Measurements from ENCODE around the gene SHISA7.
A peak's percentile ranks its signal among the peaks of the same experiment; 100 is the strongest.

The SHISA7 gene

DNA sequence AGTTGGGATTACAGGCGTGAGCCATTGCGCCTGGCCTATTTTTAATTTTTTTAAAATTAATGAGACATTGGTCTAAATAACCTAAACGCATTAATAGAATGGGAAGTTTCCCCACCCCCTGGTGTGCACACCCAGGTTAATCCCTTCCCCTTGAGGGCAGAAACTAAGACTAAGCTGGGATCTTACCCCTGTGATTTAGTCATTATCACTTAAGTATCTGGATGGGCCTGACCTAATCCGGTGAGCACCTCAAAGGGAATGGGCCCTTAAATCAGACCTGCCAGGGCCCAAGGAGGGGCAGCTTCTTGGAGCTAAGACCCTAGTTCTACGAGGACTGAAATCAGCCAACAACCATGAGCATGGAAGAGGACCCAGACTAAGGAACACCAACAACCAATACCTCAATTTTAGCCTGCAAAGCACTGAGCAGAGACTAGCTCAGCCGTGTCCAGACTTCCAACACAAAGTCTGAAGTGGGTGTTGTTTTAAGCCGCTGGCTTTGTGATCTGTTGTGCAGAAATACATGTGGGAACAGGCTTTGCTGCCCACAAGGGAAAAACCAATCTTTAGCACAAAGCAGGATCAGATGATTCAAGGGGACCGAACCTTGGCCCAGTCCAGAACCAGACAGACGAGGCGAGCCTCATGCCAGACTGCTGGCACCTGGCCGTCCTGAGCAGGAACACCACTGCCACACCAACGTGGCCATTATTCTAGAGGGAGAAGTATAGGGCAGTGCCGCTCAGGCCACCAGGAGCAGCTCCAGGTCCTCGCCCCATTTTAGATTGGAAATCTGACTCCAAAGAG, 42.6 kb downstream of the SHISA7 start:
- no peak overlapping the region for H3K4me3 ChIP-seq (ENCODE audit: low read depth, low read length)
- DNase-seq (ENCODE audit: low read depth), result no peak

DNA sequence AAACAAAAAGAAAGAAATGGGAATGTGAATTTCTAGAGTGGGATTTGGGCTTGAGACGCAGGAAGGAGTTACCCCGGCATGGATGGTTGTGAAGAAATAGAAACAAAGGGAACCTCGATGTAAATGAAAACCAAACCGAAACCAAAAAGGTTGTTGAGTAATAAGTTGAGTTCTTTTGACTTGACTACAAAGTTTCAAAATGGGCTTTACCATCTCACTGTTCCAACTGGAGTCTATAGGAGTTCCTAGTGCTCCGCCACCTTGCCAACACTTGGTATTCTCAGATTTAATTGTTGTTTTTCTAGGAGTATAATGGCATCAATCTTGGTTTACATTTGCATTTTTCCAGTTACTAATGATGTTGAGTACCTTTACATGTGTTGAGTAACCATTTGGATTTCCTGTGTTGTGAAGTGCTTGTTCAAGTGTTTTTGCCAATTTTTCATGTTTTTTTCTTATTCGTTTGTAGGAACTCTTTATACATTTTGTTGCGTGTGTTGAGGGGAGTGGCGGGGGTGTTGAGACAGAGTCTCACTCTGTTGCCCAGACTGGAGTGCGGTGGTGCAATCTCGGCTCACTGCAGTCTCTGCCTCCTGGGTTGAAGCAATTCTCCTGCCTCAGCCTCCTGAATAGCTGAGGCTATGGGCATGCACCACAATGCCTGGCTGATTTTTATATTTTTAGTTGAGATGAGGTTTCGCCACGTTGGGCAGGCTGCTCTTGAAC, 44.7 kb downstream of the SHISA7 start:
- no peak for DNase-seq (ENCODE audit: low read depth)
- H3K4me3 ChIP-seq (ENCODE audit: low read depth, low read length), result no peak overlapping the region

DNA sequence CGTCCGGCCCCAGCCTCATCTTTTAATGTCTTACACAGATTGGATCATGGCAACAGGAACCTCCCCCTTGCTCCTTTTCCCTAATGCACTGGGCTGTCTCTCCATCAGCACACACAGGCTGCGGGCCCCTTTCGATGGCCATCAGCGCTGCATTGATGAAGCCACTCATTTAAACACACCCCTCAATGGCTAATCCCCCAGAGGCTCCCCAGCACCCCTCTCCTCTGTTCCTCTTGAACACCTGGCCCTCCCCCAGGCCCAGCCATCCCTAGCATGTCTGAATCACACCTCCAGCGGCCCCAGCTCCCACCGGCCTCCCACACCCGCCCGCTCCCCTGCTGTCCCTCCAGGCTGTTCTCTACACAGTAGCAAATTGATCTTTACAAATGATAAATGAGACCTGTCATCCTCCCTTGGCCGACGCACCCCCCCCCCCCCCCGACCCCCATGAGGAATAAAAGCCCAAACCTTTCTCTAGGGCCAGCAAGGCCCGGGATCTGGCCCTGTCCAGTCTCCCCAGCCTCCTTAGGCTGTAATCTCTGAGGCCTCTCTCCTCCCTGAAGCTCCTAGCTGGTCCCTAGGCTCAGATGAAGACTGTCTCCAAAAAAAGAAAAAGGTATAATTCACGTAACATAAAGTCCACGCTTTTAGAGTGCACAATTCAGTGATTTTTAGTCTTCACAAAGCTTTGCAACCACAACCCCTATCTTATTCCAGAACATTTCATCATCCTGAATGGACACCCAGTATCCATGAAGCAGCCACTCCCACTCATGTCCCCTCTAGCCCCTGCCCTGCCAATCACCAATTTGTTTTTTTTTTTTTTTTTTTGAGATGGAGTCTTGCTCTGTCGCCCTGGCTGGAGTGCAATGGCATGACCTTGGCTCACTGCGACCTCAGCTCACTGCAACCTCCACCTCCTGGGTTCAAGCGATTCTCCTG, 50.0 kb downstream of the SHISA7 start:
- DNase-seq (ENCODE audit: low read depth), result no peak

DNA sequence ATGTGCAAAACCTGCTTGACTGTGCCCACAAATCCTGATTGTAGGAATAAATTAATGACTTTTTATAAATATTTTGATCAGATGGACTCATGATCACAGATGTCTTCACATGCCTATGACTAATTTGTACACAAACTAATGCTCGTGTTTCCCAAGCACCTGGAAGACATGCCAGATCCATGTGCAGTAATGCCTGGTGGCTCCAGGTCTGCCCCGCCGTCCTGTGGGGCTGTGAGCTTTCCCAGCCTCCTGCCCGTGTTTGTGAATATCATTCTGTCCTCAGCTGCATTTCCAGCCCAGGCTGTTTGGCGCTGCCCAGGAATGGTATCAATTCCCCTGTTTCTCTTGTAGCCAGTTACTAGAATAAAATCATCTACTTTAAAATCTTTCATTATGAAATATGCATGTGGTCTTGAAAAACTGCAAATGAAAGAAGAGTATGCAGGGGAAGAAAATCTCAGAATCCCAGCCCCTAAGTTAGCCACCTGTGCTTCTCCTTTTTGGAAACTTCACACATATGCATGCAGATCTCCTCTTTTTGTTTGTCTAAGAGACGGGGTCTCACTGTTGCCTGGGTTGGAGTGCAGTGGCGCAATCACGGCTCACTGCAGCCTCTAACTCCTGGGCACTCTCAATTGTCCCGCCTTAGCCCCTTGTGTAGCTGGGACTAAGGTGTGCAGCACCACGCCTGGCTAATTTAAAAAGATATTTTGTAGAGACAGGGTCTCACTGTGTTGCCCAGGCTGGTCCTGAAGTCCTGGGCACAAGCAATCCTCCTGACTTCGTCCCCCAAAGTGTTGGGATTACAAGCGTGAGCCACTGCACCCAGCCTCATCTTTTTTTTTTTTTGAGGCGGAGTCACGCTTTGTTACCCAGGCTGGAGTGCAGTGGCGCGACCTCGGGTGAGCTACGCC, 51.1 kb downstream of the SHISA7 start:
- DNase-seq (ENCODE audit: low read depth), result no peak

More for the DNA sequence above, 50.0 kb downstream of the SHISA7 start:
- no peak overlapping the region for H3K4me3 ChIP-seq (ENCODE audit: low read depth, low read length)

DNA sequence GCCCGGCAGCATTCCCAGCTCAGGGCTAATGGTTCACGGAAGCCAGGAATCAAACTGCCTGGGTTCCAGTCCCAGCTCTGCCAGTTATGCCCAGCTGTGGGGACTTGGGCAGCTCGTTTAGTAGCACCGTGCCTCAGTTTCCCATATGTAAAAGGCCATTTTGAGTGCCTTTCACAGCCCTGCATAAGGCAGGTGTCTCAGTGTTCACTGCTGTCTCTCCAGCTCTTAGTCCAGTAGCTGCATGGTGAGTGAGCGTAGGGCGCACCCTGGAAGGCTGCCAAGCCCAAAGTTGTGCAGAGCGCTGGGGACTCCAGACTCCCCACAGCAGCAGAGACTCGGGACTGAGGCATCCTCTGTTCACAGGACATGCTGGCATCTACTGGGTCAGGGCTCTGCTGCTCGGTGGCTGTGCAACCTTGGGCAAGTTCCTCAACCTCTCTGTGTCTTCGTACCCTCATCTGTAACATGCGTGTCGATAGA, 51.9 kb downstream of the SHISA7 start:
- no peak overlapping the region for H3K4me3 ChIP-seq (ENCODE audit: low read depth, low read length)
- no peak for DNase-seq (ENCODE audit: low read depth)

More for the DNA sequence above, 51.1 kb downstream of the SHISA7 start:
- H3K4me3 ChIP-seq (ENCODE audit: low read depth, low read length), result no peak overlapping the region

DNA sequence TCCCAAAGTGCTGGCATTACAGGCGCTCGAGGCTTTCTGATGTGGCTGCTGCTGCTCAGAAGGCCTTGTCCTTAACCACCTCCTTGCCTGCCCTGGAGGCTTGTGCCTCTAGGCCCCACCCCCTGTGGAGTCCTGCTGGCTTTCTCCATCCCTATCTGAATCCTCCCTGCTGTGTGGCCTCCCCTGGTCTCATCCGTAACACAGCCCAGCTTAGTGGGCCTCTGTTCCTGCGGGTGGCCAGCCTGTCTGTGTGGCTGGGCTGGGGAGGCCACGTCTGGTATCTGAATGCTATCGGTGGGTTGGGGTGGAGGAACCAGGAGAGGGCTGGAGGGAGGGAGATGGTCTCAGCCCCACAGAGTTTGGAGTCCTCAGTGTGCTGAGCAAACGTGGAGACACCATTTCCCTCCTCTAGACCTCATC, 52.6 kb downstream of the SHISA7 start:
- no peak overlapping the region for H3K4me3 ChIP-seq (ENCODE audit: low read depth, low read length)
- DNase-seq (ENCODE audit: low read depth), result no peak

DNA sequence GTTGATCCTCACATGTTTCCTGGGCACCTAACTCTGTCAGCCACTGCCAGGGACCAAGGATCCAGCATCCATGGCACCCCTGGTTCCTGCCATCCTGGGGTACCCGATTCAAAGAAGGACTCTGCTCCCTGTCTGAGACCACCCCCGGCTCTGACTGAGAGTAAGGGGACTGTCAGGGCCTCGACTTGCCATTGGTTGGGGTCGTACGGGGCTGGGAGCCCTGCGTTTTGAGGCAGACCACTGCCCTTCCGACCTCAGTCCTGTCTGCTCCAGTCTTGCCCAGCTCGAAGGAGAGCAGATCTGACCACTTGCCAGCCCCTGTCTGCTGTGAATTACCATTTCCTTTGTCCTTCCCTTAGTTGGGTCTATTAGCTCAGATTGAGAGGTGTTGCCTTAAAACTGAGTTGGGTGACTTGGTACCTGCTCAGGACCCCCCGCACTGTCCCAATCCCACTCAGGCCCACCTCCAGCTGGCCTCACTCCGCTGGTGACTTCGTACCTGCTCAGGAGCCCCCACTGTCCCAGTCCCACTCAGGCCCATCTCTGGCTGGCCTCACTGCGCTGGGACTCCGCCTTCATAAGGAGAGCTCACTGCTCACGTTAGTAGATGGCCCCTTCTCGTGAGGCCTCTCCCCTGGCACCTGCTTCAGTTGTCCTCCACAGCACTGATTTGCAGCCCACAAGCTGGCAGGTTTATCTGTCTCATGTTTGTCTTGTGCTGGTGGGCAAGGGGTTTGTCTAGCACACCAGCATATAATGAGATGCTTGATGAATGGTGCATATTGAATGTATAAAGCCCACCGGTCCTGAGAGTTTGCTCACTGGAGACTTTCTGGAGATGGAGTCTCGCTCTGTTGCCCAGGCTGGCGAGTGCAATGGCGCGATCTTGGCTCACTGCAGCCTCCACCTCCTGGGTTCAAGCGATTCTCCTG, 53.4 kb downstream of the SHISA7 start:
- H3K4me3 ChIP-seq (ENCODE audit: low read depth, low read length), result no peak overlapping the region
- no peak for DNase-seq (ENCODE audit: low read depth)

DNA sequence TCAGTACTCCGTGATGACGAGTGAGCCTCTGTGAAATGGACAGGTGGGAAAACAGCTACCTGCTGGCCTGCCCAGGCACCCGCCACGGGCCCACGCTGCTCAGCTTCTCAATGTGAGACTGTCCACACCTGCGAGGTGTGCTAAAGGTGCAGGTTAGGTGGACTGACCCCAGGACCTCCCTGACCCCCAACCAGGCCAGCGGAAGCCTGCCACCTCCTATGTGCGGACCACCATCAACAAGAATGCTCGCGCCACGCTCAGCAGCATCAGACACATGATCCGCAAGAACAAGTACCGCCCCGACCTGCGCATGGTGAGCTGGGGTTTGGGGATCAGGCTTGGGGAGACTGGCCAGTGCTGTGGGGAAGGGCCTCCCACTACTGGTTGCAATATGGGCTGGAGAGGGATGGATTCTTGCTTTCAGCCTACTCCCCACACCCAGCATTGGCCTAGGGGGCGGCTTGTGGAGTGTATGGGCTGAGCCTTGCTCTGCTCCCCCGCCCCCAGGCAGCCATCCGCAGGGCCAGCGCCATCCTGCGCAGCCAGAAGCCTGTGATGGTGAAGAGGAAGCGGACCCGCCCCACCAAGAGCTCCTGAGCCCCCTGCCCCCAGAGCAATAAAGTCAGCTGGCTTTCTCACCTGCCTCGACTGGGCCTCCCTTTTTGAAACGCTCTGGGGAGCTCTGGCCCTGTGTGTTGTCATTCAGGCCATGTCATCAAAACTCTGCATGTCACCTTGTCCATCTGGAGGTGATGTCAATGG, 55.2 kb downstream of the SHISA7 start:
- peak overlapping the region; percentile 96 for H3K4me3 ChIP-seq (ENCODE audit: low read depth, low read length)

DNA sequence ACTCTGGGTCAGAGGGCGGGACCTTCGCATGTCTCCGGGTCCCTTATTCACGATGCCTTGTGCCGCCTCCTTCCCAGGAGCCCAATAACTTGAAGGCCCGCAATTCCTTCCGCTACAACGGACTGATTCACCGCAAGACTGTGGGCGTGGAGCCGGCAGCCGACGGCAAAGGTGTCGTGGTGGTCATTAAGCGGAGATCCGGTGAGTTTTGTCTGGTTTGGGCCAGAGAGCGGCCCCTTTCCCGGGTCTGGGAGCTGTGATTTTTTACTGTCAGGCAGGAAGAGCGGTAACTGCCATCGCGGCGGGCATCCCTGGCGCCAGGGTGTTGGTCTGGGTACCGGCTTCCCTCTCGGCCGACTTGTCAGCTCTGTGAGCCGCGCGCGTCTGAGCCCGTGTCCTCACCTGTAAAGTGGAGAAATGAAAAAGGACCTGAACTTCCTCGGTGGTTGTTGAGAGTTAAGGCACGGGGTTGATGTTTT, 56.6 kb downstream of the SHISA7 start:
- H3K4me3 ChIP-seq (ENCODE audit: low read depth, low read length), result peak overlapping the region; percentile 96
- no peak for DNase-seq (ENCODE audit: low read depth)

More for the DNA sequence above, 55.2 kb downstream of the SHISA7 start:
- DNase-seq (ENCODE audit: low read depth), result no peak

DNA sequence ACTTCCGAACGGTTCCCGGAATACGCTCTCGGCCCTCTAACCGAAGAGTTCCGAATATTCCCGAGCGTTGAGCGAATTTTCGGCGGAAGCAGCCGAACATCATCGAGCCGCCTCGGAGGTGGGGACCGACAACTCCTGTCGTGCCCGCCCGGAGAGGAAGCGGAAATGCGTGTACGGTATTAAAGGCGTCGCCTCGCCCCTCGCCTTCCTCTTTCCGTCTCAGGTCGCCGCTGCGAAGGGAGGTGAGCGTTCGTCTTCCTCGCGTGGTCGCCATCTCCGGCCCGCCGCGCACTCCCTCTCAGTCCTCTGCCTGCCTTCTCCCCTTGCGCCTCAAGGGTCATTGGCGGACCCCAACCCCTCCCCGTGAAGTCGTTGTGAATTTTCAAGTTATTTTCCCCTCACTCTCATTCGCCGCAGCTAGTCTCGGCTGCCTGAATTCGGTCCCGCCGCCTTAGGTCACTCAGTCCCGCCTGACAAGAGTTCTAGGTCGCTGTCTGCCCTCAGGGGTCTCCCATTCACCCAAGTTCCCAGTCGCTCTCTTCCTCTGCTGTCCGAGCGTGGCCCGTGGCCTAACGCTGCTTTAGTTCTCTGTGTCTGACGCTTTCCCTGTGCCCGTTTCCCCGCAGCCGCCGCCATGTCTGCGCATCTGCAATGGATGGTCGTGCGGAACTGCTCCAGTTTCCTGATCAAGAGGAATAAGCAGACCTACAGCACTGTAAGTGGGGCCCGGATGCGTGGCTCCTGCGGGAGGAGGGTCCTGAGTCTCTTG, 57.2 kb downstream of the SHISA7 start, which contains the start of gene RPL28:
Gene RPL28, plus strand, starts transcription at position 209 of the 769 bp plus-strand sequence. Its CDS starts 426 bp downstream, at position 635.
- H3K4me3 ChIP-seq (ENCODE audit: low read depth, low read length), result peak within 1 kb of the TSS; percentile 96
- peak; percentile 87 for DNase-seq (ENCODE audit: low read depth)

DNA sequence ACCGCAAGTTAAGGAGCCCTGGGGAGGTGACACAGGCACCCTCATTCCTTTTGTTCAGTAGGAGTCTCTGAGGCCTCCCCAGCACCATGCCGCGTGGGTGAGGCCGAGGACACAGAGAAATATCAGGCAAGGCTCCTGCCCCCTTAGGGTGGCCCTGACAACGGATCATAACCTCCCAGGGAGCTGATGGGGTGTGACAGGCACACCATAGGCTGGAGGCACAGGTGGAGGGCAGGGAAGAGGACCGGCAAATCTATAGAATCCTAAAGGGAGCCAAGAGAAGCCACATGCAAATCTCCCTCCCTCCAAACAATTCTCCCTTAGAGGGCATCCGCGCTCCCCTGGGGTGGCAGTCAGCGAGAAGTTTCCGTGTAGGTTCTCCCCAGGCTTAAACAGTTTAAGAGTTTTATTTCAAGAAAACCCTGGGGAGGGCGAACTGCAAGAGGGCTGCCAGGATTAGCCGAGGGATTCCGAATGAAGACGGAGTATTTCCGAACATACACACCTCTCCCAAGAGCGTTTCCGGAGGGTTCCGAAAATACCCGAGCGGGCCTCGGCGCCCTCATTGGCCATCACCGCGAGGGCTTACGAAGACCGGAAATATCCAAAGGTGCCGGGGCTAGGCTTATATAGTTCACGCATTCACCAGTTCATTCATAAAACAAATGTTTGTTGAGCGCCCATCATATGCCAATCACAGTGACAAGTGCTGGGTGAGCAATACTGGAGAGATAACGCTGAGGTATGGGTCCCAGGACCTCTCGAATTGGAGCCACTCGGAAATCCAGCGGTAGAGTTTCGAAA, 58.0 kb downstream of the SHISA7 start:
- H3K4me3 ChIP-seq (ENCODE audit: low read depth, low read length), result peak overlapping the region; percentile 96

DNA sequence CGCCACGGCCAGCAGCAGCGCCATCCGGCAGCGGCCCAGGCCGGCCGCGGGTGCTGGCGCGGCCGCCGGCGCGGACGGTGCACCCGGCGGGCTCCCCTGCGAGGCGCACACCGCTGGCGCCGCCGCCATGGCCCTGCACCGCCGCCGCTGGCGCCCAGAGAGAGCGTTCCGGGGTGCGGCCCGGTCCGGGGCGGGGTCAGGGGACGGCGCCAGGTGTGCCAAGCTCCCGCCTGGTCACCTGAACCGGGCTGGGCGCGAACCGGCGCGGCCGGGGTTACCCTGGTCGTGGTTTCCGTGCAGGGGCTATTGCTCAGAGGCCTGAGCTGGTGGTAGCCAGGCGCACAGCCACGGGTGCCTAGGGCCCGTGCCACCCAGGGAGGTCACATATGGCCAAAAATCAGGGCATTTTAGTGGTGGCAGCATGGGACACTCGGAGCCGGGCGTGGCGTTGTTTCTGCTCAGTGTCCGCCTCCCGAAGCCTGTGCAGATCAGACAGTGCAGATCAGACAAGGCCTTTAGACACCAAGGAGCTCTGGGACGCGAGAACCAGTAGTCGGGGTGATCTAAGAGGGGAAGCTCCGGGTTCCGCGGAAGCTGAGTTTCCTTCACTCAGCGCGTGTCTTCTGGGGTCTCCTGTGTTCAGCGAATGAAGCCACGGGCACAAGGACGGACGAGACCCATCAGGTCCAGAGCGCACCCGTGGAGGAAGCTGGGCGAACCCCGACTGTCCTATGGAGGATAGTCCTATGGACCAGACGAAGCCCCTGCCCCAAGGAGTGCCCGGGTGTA, 58.8 kb downstream of the SHISA7 start, which contains the start of gene TMEM238:
Gene TMEM238, minus strand, starts transcription at position 162 of the 789 bp plus-strand sequence. Its CDS starts 33 bp downstream, at position 129.
- no peak for DNase-seq (ENCODE audit: low read depth)
- peak within 1 kb of the TSS; percentile 96 for H3K4me3 ChIP-seq (ENCODE audit: low read depth, low read length)

More for the DNA sequence above, 58.0 kb downstream of the SHISA7 start:
- DNase-seq (ENCODE audit: low read depth), result peak; percentile 82

DNA sequence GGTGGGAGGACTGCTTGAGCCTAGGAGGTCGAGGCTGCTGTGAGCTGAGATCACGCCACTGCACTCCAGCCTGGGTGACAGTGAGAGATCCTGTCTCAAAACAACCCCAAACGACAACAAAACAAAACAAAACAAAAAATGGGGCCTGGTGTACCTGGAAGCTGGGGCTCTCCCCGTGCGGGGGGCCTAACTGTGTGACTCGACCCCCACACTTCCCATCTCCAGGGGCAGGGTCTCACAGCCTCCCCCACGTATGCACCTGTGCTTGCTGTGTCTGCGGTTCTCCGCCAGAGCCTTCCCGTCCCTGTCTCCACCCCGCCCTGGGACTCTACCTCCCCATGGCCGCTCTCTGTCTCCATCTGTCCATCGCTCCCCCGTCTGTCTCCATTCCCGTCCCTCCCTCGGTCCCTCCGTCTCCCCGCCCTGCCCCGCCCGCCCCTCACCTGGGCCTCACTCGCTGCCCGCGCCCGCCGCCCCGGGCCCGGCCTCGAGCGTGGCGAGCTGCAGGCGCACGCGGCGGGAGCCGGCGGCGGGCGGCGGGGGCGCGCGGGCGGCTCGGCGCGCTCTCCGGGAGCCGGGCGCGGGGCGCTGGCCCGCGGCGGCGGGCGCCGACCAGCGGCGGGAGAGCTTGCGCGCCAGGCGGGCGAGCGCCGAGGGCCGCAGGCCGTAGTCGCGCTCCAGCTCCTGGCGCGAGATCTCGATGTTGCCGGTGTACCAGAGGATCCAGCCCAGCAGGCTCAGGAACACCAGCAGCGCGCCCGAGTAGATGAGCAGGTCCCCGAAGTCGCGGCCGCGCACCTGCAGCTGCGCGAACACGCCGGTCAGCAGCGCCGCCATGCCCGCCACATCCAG, 59.6 kb downstream of the SHISA7 start:
- no peak for DNase-seq (ENCODE audit: low read depth)
- H3K4me3 ChIP-seq (ENCODE audit: low read depth, low read length), result peak overlapping the region; percentile 38

Measured in skeletal muscle cell (primary cell).